ENCODE data around the gene AMH.

DNA sequence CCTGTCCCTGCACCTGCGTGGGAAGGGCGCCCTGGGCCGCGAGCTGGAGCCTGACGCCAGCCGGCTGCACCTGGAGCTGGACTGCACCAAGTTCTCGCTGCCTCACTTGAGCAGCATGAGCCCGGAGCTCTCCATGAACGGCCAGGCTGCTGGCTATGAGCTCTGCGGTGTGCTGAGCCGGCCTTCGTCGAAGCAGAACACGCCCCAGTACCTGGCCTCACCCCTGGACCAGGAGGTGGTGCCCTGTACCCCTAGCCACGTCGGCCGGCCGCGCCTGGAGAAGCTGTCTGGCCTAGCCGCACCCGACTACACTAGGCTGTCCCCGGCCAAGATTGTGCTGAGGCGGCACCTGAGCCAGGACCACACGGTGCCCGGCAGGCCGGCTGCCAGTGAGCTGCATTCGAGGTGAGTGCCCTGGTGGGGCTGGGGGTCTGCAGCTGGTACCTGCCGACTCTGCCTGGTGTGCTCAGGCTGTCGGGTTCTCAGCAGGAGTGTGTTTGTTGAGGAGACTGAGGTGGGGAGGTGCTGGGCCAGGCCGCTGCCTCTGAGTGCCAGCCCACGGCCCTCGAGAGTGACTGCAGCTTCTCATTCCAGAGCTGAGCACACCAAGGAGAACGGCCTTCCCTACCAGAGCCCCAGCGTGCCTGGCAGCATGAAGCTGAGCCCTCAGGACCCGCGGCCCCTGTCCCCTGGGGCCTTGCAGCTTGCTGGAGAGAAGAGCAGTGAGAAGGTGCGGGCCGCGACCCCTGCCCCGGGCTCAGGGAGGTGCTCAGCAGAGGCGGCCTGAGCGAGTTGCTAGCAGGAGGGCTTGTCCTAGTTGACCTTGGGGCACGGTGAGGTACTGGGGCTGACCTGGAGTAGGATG is 32.5 kb upstream of the AMH start:
- TF ChIP-seq, protein P1, sequence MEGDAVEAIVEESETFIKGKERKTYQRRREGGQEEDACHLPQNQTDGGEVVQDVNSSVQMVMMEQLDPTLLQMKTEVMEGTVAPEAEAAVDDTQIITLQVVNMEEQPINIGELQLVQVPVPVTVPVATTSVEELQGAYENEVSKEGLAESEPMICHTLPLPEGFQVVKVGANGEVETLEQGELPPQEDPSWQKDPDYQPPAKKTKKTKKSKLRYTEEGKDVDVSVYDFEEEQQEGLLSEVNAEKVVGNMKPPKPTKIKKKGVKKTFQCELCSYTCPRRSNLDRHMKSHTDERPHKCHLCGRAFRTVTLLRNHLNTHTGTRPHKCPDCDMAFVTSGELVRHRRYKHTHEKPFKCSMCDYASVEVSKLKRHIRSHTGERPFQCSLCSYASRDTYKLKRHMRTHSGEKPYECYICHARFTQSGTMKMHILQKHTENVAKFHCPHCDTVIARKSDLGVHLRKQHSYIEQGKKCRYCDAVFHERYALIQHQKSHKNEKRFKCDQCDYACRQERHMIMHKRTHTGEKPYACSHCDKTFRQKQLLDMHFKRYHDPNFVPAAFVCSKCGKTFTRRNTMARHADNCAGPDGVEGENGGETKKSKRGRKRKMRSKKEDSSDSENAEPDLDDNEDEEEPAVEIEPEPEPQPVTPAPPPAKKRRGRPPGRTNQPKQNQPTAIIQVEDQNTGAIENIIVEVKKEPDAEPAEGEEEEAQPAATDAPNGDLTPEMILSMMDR (conservative IDR thresholded peaks at IDR 0.05 in 1 of 2, IDR thresholded peaks at IDR 0.05 in 1 of 2; ENCODE audit: low read depth in 1 of 2, low read length in 2 of 2) = no peak
- no peak for TF ChIP-seq EZH2 (IDR thresholded peaks at IDR 0.05; ENCODE audit: low read length, missing control alignments)

All from fibroblast of lung (primary cell).